GM19438 (cell line): ENCODE data around the gene IL4.

Experiments
- ATAC-seq: cut with Tn5 transposase; IDR thresholded peaks from one replicate; pipeline ENCODE4 v1.9.1; 2021; ENCODE audit warnings: low read depth; ENCODE audit not compliant: unreplicated experiment

IL4 gene

GRCh38 chr5:132657676-132658380 is 16.0 kb upstream of the IL4 start, which contains the start of gene IL13:
IL13 (plus strand) TSS chr5:132658173; CDS start chr5:132658187, 14 bp downstream.
- ATAC-seq, result no peak

GRCh38 chr5:132658381-132659302 is 15.1 kb upstream of the IL4 start:
- no peak for ATAC-seq

GRCh38 chr5:132659598-132660493 is 13.9 kb upstream of the IL4 start:
- ATAC-seq, result no peak

GRCh38 chr5:132661231-132662003 is 12.4 kb upstream of the IL4 start:
- ATAC-seq, result no peak

GRCh38 chr5:132662004-132662401 is 11.8 kb upstream of the IL4 start:
- no peak for ATAC-seq

GRCh38 chr5:132662925-132663770 is 10.6 kb upstream of the IL4 start:
- ATAC-seq, result peak; percentile 67

GRCh38 chr5:132663771-132664695 is 9.8 kb upstream of the IL4 start:
- peak; percentile 21 for ATAC-seq

- ATAC-seq, result no peak
These were observed 9.0 kb upstream of the IL4 start for GRCh38 chr5:132664696-132665209.

GRCh38 chr5:132665574-132666080 is 8.2 kb upstream of the IL4 start:
- ATAC-seq, result no peak

- ATAC-seq, result no peak
These were observed 7.3 kb upstream of the IL4 start for GRCh38 chr5:132666310-132667123.

- ATAC-seq, result no peak
These were observed 6.5 kb upstream of the IL4 start for GRCh38 chr5:132667309-132667708.

GRCh38 chr5:132667761-132668705 is 5.8 kb upstream of the IL4 start:
- no peak for ATAC-seq

GRCh38 chr5:132668706-132669454 is 4.9 kb upstream of the IL4 start:
- ATAC-seq, result no peak

GRCh38 chr5:132669455-132669820 is 4.4 kb upstream of the IL4 start:
- ATAC-seq, result no peak
